OCI-LY1 (cell line): ENCODE measurements around the gene ZNF529.

ENCODE experiments used
- H2AFZ ChIP-seq: fragments of 200-600 bp; sonication (generic), shearing (Covaris generic); 2 replicates; pipeline ENCODE4 v1.6.0; 2014; ENCODE audit warnings: antibody characterized with exemption, mild to moderate bottlenecking, low read length
- H3F3A ChIP-seq: fragments of 200-600 bp; sonication (generic), shearing (Covaris generic); 2 replicates; pipeline ENCODE4 v1.6.0; 2014; ENCODE audit warnings: mild to moderate bottlenecking, antibody characterized with exemption, low read length, moderate library complexity; ENCODE audit not compliant: insufficient read depth
- H3K27ac ChIP-seq: fragments of 200-600 bp; sonication (generic); 2 replicates; pipeline ENCODE4 v1.5.1; 2014; ENCODE audit warnings: low read length, mixed run types, mild to moderate bottlenecking, low read depth; ENCODE audit not compliant: poor library complexity, severe bottlenecking
- H3K27me3 ChIP-seq: fragments of 200-600 bp; sonication (generic); 2 replicates; pipeline ENCODE4 v1.6.0; 2014; ENCODE audit warnings: antibody characterized with exemption, mild to moderate bottlenecking, low read length, moderate library complexity; ENCODE audit not compliant: insufficient read depth
- H3K36me3 ChIP-seq: fragments of 200-600 bp; sonication (generic); 2 replicates; pipeline ENCODE4 v1.6.1; 2014; ENCODE audit warnings: mild to moderate bottlenecking, antibody characterized with exemption, low read length, moderate library complexity, mixed read lengths; ENCODE audit not compliant: insufficient read depth
- H3K4me1 ChIP-seq: fragments of 200-600 bp; sonication (generic); 2 replicates; pipeline ENCODE4 v1.5.1; 2014; ENCODE audit warnings: mild to moderate bottlenecking, low read length, moderate library complexity; ENCODE audit not compliant: insufficient read depth, severe bottlenecking
- H3K4me2 ChIP-seq: fragments of 200-600 bp; sonication (generic), shearing (Covaris generic); 2 replicates; pipeline ENCODE4 v1.6.1; 2014; ENCODE audit warnings: low read length
- H3K4me3 ChIP-seq: fragments of 200-600 bp; sonication (generic); 2 replicates; pipeline ENCODE4 v1.5.1; 2014; ENCODE audit warnings: low read length, low read depth, mild to moderate bottlenecking, mixed read lengths; ENCODE audit not compliant: poor library complexity, severe bottlenecking
- H3K79me2 ChIP-seq: fragments of 200-600 bp; shearing (Covaris generic); 2 replicates; pipeline ENCODE4 v1.6.1; 2016; ENCODE audit warnings: mixed run types, low read length, mixed read lengths; ENCODE audit not compliant: insufficient read depth
- H3K9ac ChIP-seq: fragments of 200-600 bp; sonication (generic), shearing (Covaris generic); 2 replicates; pipeline ENCODE4 v1.6.1; 2014; ENCODE audit warnings: mild to moderate bottlenecking, low read length, mixed read lengths
- H3K9me2 ChIP-seq: fragments of 200-600 bp; sonication (generic), shearing (Covaris generic); 2 replicates; pipeline ENCODE4 v1.6.1; 2014; ENCODE audit warnings: low read depth, mild to moderate bottlenecking, low read length, mixed read lengths
- H3K9me3 ChIP-seq: fragments of 200-600 bp; shearing (Covaris generic); 2 replicates; pipeline ENCODE4 v1.6.1; 2014; ENCODE audit warnings: low read length, mixed read lengths
- H4K20me1 ChIP-seq: fragments of 200-600 bp; sonication (generic), shearing (Covaris generic); 2 replicates; pipeline ENCODE4 v1.6.0; 2016; ENCODE audit warnings: mild to moderate bottlenecking, low read length; ENCODE audit not compliant: insufficient read depth
- EZH2 ChIP-seq: fragments of 200-600 bp; sonication (generic), shearing (Covaris generic); IDR thresholded peaks from 2 replicates; pipeline ENCODE4 v1.8.0; 2017; ENCODE audit warnings: borderline replicate concordance, mixed run types, mild to moderate bottlenecking, antibody characterized with exemption, low read length, moderate library complexity, mixed read lengths
- TF ChIP-seq, protein P1 (sequence below): fragments of 200-600 bp; sonication (generic), shearing (Covaris generic); IDR thresholded peaks from 2 replicates; pipeline ENCODE4 v1.5.1; 2017; ENCODE audit warnings: mild to moderate bottlenecking, antibody characterized with exemption, low read length, moderate library complexity, mixed read lengths

Gene ZNF529

DNA sequence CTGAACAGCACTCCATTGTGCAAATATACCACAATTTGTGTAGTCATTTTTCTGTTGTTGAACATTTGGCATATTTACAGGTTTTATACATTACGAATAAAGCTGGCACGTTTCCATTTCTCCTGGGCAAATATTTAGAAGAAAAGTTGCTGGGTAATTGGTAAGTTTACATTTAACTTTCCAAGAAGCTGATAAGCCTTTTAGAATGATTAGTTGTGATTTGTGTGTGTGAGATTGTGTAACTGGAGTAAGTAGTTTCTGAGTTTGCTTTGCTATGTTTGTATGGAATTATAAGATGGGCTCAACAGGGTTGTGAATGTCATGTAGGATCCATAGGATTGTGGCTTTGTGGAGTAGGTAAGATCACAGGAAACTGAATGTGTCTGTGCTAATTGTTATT is 1.6 kb upstream of the ZNF529 start:
- H4K20me1 ChIP-seq, result no peaks in the 10 kb centered on the region
- TF ChIP-seq, protein P1, sequence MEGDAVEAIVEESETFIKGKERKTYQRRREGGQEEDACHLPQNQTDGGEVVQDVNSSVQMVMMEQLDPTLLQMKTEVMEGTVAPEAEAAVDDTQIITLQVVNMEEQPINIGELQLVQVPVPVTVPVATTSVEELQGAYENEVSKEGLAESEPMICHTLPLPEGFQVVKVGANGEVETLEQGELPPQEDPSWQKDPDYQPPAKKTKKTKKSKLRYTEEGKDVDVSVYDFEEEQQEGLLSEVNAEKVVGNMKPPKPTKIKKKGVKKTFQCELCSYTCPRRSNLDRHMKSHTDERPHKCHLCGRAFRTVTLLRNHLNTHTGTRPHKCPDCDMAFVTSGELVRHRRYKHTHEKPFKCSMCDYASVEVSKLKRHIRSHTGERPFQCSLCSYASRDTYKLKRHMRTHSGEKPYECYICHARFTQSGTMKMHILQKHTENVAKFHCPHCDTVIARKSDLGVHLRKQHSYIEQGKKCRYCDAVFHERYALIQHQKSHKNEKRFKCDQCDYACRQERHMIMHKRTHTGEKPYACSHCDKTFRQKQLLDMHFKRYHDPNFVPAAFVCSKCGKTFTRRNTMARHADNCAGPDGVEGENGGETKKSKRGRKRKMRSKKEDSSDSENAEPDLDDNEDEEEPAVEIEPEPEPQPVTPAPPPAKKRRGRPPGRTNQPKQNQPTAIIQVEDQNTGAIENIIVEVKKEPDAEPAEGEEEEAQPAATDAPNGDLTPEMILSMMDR, result no peak
- no peak for TF ChIP-seq EZH2
- H3K36me3 ChIP-seq, result peaks cover 69% of the 10 kb centered on the region
- H3K9me3 ChIP-seq, result peaks cover 7% of the 10 kb centered on the region; the same call in 1 of the 2 replicates
- H3K9me2 ChIP-seq, result no peaks in the 10 kb centered on the region
- H3K27ac ChIP-seq, result no peak overlapping the region
- no peak overlapping the region for H3K9ac ChIP-seq
- H2AFZ ChIP-seq, result no peak overlapping the region
- H3K4me1 ChIP-seq, result peaks cover 20% of the 10 kb centered on the region
- peaks cover 27% of the 10 kb centered on the region for H3K79me2 ChIP-seq
- no peaks in the 10 kb centered on the region for H3F3A ChIP-seq
- H3K27me3 ChIP-seq, result no peaks in the 10 kb centered on the region
- H3K4me2 ChIP-seq, result peak overlapping the region; percentile 76
- peak overlapping the region; percentile 73 for H3K4me3 ChIP-seq

DNA sequence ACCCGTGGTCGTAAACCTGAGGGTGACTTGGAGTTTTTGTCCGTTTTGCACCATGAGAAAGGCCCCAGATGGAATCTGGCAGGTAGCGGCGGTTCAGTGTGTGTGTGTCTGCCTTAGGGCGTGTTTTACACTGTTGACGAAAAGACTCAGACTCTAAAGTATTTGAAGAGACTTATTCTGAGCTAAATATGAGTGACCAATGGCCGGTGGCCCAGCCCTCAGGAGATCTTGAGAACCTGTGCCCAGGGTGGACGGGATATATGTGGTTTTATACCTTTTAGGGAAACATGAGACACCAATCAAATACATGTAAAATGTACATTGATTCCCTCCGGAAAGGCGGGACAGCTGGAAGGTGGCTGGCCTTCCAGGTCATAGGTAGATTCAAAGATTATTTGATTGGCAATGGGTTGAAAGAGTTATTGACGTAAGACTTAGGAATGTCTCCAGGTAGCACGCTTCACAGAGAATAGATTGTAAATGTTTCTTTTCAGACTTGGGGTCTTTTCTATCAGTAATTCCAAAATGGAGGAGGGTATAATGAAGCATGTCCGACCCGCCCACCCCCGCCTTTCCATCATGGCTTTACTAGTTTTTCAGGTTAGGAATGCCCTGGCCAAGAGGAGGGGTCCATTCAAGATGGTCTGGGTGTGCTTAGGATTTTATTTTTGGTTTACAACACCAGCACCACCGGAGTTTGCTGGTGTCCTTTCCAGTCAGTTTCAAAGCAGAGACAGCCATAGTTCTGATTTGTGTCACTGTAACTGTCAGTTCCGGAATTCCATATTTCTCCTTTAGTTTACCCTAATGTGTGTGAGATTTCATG is 1.0 kb upstream of the ZNF529 start:
- H3K36me3 ChIP-seq, result peaks cover 69% of the 10 kb centered on the region
- peak overlapping the region; percentile 76 for H3K4me2 ChIP-seq
- H3K27ac ChIP-seq, result peak overlapping the region; percentile 51
- no peak for TF ChIP-seq EZH2
- TF ChIP-seq, protein P1, result no peak
- H3K27me3 ChIP-seq, result no peaks in the 10 kb centered on the region
- H3K9me2 ChIP-seq, result no peaks in the 10 kb centered on the region
- peak overlapping the region; percentile 73 for H3K4me3 ChIP-seq
- H3K4me1 ChIP-seq, result peaks cover 20% of the 10 kb centered on the region
- H3K79me2 ChIP-seq, result peaks cover 27% of the 10 kb centered on the region
- peak overlapping the region; percentile 81 for H3K9ac ChIP-seq
- peaks cover 2% of the 10 kb centered on the region for H3K9me3 ChIP-seq
- H3F3A ChIP-seq, result no peaks in the 10 kb centered on the region
- no peak overlapping the region for H2AFZ ChIP-seq
- no peaks in the 10 kb centered on the region for H4K20me1 ChIP-seq

DNA sequence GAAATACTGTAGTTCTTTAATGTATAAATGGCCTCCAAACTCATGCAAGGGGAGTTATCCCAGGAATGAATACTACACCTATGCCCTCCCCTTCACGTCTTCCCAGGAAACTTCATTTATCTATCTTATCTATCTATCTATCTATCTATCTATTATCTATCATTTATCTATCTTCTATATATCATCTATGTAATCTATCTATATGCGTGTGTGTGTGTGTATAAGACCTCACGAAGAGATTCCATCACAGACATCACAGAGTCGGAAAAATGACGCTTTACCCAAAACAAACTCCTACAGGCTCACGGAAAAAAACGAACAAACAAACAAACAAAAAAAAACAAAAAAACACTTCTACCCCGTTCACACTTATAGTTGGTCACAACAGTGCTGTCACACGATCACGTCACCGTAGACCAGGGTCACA is 486 bp downstream of the ZNF529 start:
- no peak overlapping the region for H3K27ac ChIP-seq
- peaks cover 8% of the 10 kb centered on the region for H3K9me3 ChIP-seq
- H3K79me2 ChIP-seq, result peaks cover 27% of the 10 kb centered on the region
- H3F3A ChIP-seq, result no peaks in the 10 kb centered on the region
- peak overlapping the region; percentile 73 for H3K4me3 ChIP-seq
- H2AFZ ChIP-seq, result no peak overlapping the region
- H3K36me3 ChIP-seq, result peaks cover 71% of the 10 kb centered on the region
- TF ChIP-seq, protein P1, result no peak
- TF ChIP-seq EZH2, result no peak
- H3K9ac ChIP-seq, result peak overlapping the region; percentile 81
- no peaks in the 10 kb centered on the region for H3K9me2 ChIP-seq
- no peaks in the 10 kb centered on the region for H3K27me3 ChIP-seq
- peak overlapping the region; percentile 76 for H3K4me2 ChIP-seq
- H4K20me1 ChIP-seq, result no peaks in the 10 kb centered on the region
- H3K4me1 ChIP-seq, result peaks cover 20% of the 10 kb centered on the region
